Measurements from ENCODE around the gene PANX2.

The PANX2 gene

GRCh38 chr22:50184004-50184901 is 13.7 kb downstream of the PANX2 start:
- DNase-seq (ENCODE audit: low read depth): peak; percentile 35

GRCh38 chr22:50184902-50185374 is 14.4 kb downstream of the PANX2 start:
- no peak for DNase-seq (ENCODE audit: low read depth)

- peak; percentile 67 for DNase-seq (ENCODE audit: low read depth)
Observed at GRCh38 chr22:50185375-50186087, 15.0 kb downstream of the PANX2 start, which contains the start of gene TRABD. Gene TRABD (plus strand): TSS chr22:50185913. CDS start chr22:50193061, 7,148 bp downstream.

- no peak for DNase-seq (ENCODE audit: low read depth)
Observed at GRCh38 chr22:50186181-50186714, 15.7 kb downstream of the PANX2 start.

- no peak for DNase-seq (ENCODE audit: low read depth)
Observed at GRCh38 chr22:50186761-50187523, 16.4 kb downstream of the PANX2 start.

GRCh38 chr22:50188356-50188755 is 17.8 kb downstream of the PANX2 start:
- DNase-seq (ENCODE audit: low read depth): no peak

- no peak for DNase-seq (ENCODE audit: low read depth)
Observed at GRCh38 chr22:50189184-50189848, 18.8 kb downstream of the PANX2 start.

GRCh38 chr22:50189849-50190181 is 19.3 kb downstream of the PANX2 start:
- DNase-seq (ENCODE audit: low read depth): no peak

- DNase-seq (ENCODE audit: low read depth): peak; percentile 36
Observed at GRCh38 chr22:50190182-50190940, 19.8 kb downstream of the PANX2 start.

GRCh38 chr22:50190941-50191741 is 20.6 kb downstream of the PANX2 start:
- DNase-seq (ENCODE audit: low read depth): no peak

GRCh38 chr22:50192436-50193204 is 22.1 kb downstream of the PANX2 start:
- DNase-seq (ENCODE audit: low read depth): no peak

- DNase-seq (ENCODE audit: low read depth): no peak
Observed at GRCh38 chr22:50193621-50194020, 23.1 kb downstream of the PANX2 start.

GRCh38 chr22:50194037-50194805 is 23.7 kb downstream of the PANX2 start:
- no peak for DNase-seq (ENCODE audit: low read depth)

- DNase-seq (ENCODE audit: low read depth): no peak
Observed at GRCh38 chr22:50196256-50196655, 25.7 kb downstream of the PANX2 start.

- no peak for DNase-seq (ENCODE audit: low read depth)
Observed at GRCh38 chr22:50197000-50197800, 26.7 kb downstream of the PANX2 start.

- no peak for DNase-seq (ENCODE audit: low read depth)
Observed at GRCh38 chr22:50197856-50198623, 27.5 kb downstream of the PANX2 start.

GRCh38 chr22:50198624-50199017 is 28.1 kb downstream of the PANX2 start:
- no peak for DNase-seq (ENCODE audit: low read depth)
